Putamen (tissue), 1 donor: Measurements from ENCODE around the gene TRAF4.
"Not testable (repeated sequence)": the region's sequence is repeated elsewhere in the genome, so short reads cannot be mapped to it uniquely, and the experiment has no call there.

Experiments
- DNase-seq: peaks from one replicate; pipeline ENCODE4 v3.0.0-alpha.2; 2016; ENCODE audit warnings: low spot score

The TRAF4 gene

DNA sequence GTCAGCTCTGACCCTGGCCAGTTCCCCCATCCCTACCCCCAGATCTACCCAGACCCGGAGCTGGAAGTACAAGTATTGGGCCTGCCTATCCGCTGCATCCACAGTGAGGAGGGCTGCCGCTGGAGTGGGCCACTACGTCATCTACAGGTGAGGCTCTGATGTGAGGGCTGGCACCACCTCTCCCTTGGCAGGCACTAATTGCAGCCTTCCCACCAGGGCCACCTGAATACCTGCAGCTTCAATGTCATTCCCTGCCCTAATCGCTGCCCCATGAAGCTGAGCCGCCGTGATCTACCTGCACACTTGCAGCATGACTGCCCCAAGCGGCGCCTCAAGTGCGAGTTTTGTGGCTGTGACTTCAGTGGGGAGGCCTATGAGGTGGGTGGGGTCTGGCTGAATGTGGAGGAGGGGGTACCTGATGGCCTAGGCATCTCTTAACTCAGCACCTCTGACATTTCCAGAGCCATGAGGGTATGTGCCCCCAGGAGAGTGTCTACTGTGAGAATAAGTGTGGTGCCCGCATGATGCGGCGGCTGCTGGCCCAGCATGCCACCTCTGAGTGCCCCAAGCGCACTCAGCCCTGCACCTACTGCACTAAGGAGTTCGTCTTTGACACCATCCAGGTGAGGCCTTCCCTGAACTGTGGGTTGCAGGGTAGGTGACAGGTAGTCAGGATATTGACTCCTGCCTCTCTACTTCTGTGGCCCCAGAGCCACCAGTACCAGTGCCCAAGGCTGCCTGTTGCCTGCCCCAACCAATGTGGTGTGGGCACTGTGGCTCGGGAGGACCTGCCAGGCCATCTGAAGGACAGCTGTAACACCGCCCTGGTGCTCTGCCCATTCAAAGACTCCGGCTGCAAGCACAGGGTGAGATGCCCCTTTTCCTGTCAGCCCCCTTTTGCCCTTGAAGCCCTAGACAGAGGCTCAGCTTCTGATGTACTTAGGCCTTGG lies 4.3 kb downstream of the TRAF4 start:
- DNase-seq, result no peak

DNA sequence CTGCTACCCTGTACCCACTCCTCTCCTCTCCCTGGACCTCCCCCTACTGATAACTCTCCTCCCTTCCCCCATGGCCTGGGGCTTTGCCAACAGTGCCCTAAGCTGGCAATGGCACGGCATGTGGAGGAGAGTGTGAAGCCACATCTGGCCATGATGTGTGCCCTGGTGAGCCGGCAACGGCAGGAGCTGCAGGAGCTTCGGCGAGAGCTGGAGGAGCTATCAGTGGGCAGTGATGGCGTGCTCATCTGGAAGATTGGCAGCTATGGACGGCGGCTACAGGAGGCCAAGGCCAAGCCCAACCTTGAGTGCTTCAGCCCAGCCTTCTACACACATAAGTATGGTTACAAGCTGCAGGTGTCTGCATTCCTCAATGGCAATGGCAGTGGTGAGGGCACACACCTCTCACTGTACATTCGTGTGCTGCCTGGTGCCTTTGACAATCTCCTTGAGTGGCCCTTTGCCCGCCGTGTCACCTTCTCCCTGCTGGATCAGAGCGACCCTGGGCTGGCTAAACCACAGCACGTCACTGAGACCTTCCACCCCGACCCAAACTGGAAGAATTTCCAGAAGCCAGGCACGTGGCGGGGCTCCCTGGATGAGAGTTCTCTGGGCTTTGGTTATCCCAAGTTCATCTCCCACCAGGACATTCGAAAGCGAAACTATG lies 5.2 kb downstream of the TRAF4 start:
- no peak for DNase-seq

DNA sequence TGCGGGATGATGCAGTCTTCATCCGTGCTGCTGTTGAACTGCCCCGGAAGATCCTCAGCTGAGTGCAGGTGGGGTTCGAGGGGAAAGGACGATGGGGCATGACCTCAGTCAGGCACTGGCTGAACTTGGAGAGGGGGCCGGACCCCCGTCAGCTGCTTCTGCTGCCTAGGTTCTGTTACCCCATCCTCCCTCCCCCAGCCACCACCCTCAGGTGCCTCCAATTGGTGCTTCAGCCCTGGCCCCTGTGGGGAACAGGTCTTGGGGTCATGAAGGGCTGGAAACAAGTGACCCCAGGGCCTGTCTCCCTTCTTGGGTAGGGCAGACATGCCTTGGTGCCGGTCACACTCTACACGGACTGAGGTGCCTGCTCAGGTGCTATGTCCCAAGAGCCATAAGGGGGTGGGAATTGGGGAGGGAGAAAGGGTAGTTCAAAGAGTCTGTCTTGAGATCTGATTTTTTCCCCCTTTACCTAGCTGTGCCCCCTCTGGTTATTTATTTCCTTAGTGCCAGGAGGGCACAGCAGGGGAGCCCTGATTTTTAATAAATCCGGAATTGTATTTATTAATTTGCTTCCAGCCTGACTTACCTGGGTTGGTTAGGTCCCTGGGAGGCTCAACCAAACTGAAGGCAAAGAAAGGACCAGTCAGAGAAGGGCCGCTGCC lies 5.8 kb downstream of the TRAF4 start:
- no peak for DNase-seq

DNA sequence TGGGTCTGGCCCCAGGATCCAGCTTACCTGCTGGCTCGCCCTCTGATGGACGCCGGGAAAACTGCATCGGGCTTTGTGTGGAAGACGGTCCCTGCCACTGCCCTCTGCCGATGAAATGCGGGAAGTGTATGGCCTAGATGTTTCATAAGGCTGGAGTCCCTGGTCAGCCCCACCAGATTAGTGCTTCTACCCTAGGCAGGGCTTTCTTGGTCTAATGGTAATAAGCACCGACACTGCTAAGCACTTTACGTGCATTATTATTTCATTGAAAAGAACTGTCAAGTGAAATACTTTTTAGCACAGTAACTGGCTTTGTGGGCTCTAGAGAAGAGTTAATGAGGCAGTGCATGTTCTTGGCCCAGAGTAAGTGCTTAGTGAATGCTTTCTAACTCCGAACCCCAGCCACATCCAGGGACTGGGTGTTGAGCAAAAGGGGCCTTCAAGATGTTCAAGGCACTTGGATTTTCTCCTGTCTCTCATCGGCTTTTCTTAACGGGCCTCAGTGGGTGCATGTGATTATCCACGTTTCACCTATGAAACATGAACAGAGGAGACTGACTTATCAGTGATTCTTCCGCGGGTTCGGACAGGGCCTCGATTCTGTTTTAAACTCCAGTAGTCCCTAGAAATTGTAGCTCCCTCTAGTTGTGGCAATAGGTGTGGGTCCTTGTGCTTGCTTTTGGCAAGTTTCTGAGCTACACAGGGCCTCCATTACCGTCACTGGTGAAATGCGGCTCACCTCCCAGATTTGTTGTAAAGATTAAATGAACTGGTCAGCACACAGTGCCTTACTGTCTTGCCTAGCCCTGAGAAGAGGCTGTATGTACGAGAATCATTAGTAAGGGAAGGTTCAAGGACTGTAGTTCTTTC lies 6.6 kb downstream of the TRAF4 start:
- peak; percentile 90 for DNase-seq

DNA sequence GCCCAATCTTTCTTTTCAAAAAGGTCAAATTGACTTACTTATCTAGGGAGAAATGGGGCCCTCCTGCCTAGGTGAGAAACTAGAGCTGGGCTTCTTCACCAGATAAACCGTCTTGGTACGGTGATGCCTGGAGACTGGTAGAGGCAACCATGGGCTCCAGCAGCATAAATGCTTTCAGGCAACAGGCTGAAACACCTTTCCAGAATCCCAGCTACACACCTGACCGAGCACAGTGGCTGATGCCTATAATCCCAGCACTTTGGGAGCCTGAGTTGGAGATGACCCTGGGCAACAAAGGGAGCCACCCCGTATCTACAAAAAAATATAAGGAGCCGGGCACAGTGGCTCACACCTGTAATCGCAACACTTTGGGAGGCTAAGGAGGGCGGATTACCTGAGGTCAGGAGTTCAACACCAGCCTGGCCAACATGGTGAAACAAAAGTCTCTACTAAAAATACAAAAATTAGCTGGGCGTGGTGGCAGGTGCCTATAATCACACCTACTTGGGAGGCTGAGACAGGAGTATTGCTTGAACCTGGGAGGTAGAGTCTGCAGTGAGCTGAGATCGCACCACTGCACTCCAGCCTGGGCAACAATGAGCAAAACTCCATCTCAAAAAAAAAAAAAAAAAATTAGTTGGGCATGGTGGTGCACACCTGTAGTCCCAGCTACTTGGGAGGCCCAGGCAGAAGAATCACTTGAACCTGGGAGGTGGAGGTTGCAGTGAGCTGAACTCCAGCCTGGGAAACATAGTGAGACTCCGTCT lies 8.0 kb downstream of the TRAF4 start:
- DNase-seq, result no peak

DNA sequence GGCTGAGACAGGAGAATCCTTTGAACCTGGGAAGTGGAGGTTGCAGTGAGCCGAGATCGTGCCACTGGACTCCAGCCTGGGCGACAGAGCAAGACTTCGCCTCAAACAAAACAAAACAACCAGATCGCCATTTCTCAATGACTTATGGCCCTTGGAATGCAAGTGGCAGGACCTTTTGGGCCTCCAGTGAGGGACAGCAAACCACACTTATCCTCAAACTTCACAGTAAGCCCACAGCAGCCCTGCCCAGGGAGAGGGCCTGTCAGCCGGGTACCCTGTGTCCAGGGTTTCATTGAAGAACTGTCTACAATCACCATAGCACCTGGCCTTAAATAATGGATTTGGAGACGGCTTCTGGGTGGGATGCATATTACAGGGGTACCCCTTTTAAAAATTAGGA lies 11.7 kb downstream of the TRAF4 start:
- no peak for DNase-seq

DNA sequence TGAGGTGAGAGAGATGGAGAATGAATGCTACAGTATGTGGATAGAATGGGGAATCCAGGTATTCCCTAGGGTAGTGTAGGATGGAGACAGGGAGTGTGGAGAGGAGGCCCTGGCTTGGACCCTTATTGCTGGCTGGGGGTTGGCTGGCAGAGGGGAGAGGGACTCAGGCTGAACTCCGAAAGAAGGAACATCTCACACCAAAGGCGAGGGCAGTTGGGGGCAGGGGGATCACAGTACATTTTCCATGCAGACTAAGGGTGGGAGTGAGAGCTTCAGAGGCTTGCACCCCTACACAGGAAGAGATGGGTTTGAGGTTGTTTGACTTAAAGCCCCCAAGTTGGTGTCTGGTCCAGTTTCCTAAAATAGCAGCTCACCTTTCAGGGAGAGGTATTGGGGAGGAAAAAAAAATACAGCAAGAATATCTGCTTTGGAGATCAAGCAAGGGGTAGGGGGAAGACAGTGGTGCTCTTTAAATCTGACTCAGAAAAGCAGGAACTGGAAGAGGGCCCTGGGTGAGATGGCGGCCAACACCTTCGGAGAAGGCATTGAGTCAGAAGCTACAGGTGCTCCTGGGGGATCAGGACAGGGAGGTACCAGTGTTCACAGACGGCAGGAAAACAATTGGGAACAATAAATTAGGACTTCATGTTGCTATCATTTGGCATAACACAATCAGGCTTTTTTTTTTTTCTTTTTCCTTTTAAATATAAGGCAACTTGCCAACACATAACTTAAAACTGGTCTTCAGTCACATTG lies 12.4 kb downstream of the TRAF4 start:
- no peak for DNase-seq

DNA sequence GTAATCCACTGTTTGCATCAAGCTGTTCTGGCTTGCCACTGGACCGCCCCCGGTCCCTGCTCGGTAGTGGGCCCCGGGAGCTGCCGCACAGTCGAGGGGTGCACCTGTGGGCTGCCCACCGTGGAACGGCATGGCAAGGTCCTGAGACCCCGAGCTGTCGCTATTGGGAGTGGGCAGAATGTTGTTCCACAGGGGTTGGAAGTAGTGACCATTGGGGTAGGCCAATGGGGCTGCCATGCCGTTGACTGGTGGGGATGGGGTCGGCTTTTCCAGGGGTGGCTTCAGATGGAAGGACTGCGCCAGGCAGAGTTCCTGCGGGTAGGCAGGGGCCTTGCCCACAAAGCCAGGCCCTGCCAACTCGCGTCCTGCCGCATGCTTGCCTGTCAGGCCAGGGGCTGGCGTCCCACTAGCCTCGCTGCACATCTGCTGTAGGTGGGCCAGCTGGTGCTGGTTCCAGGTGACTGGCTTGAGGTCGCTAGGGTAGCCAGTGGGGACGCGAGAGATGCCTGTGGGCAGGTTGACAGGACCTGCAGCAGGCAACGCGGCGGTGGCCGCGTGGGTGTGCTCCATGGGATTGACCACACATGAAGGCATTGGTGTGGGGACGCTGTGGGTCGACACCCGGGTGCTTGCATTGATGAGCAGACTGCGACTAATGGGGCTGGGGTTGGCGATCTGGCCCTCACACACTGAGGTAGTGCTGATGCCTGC lies 14.8 kb downstream of the TRAF4 start:
- no peak for DNase-seq

DNA sequence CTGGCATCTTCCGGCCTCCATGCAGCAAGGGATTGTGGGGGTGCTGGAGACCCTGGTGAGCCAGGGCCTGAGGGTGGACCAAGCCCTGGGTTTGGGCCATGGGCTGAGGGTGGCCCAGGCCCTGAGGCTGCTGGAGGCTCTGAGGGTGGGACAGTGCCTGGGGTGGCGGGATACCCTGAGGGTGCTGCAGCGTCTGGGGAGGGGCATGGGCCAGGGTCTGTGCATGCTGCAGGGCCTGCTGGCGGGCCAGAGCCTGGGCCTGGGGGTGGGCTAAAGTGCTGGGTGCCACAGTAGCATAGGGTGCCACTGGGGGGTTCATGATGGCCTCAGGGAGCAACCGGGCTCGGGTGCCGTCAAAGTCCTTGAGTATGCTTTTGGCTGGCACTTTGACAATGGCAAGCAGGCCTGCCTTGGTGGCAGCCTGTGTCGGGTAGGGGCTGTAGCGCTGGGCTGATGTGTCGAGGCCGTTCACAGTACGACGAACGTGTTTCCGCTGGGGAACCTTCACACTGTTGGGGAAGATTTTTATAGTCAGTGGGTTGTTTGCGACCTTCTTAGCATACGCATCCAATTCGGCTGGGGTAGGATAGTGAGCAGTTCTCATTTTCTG lies 15.6 kb downstream of the TRAF4 start:
- DNase-seq, result no peak

DNA sequence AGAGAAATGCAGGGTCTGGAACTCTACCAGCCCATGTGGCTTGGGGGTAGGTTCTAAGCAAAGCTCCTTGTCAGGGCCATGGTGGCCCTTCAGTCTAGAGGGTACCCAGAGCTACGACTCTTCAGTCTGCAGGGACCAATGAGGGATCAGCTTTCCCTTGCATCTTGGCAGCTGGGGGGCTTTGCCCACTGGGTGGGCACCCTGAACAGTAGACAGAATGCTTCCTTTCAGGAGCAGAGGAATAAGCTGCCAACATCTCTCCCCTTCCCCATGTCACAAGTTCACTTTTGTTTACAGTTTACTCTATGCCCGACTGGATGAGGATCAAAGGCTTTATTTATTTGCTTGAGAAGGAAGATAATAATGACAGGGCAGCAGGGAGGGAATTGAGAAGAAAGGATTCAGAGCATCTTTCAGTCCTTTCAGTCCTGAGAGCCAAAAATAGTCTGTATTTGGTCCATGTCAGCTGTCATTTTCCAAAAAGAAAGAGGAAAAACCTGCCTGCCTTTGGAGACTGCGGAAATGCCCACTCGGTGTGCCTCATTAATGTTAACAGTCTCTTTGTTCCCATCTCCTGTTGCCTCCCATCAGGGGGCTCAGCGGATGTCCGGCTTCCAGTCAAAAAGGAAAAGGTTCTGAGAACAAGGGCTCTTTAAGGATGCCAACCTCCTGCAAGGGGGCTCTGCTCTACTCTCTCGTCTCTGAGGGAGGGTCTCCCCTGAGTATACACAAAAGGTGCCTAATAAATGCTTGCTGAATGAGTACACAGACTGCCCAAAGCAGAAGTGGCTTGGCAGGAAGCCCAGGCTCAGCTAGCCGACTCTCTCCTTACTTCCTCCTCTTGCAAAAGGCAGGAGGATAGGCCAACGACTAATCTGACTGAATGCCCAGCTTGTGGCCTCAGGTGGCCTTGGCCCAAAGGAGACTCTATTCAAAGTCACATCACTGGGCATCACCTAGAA lies 17.1 kb downstream of the TRAF4 start:
- DNase-seq, result no peak

DNA sequence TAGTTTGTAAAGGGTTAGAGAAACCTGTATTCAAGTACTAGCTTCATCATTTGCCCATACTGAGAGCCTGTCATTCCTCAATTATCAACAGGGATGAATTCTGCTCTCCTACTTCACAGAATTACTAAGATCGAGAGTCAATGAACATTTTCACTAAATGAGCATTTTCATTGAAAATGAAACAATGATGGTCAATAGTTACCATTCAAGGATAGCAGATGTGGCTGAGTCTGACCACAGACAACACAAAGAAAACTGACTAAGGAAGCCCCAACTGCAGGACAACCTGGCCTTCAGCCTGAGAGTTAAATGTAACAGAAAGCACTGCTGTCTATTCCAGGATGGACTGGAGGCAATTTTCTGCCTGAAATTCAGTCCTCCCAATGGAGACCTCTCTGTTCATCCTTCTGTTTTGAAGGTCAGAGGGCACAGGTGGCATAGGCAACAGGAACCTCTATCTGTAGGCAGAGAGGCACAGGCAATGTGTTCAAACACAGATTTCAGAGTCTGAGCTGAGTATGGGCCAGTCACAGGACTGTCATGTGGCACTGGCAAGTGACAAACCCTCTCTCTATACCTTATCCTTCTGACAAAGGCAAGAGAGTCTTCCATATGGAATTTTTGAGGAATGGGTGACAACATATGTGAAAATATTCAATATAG lies 19.5 kb downstream of the TRAF4 start:
- DNase-seq, result no peak

DNA sequence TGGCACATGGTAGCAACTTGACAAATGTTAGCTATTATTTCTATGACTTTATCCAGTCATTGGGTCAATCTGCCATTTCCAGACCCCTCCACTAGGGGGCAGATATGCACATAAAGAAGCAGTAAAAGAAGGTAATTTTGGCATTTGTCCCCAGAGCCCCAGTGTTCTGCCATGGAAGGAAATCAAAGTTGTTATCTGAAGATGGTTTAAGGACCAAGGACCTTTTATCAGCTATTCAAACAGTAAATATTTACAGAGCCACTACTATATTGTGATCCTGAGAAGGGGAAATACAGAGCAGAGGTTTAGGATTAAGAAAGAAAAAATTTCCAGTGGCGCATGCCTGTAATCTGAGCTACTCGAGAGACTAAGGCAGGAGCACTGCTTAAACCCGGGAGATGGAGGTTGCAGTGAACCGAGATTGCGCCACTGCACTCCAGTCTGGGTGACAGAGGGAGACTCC lies 20.0 kb downstream of the TRAF4 start:
- DNase-seq, result no peak

DNA sequence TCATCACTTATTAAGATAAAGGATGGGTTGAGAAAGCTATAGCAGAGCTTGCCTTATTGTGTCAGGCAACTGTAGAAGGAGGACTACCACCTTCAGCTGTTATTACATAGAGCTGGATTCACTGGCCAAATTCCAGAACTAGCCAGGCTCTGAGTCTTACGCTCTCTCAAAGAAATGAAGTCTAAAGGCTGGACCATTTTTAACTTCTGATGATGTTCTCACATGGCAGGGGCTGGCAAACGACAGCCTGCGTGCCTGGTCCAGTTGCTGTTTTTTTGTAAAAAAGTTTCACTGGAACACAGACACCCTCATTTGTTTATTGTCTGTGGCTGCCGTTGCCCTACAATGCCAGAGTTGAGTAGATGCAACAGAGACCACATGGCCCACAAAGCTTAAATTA lies 21.2 kb downstream of the TRAF4 start:
- DNase-seq, result no peak

DNA sequence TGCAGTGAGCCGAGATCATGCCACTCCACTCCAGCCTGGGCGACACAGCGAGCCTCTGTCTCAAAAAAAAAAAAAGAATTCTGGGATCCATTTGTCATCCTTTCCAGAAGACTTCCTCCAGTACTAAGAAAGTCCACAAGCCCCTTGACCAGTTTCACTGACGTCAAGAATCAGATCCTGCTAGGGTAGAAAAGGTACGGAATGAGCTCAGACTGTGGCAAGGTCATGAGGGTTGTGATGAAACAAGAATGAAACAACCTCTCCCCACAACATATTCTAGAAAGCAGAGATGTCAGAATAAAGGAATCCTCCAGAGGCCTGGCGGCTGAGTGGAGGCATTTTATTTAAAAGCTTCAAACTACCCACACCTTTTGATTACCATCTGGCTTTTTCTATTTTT lies 29.9 kb downstream of the TRAF4 start:
- DNase-seq, result no peak

DNA sequence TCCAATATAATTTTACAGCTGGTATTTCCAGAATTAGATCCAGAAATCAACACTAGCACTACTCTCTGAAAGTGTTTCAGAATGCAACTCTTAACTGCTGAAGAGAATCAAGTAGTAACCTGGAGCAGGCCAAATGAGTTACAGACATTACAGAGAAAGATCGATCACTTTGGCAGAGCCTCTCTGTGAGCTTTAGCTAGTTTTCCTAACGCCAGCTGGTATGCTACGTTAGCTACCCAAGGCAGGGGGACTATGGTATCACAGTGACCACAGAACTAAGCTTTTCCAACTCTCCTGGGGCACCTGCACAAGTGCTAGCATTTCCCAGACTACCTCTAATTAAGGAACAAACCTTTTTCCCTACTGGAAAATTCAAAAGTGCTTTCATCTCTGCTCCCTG lies 30.4 kb downstream of the TRAF4 start:
- no peak for DNase-seq

DNA sequence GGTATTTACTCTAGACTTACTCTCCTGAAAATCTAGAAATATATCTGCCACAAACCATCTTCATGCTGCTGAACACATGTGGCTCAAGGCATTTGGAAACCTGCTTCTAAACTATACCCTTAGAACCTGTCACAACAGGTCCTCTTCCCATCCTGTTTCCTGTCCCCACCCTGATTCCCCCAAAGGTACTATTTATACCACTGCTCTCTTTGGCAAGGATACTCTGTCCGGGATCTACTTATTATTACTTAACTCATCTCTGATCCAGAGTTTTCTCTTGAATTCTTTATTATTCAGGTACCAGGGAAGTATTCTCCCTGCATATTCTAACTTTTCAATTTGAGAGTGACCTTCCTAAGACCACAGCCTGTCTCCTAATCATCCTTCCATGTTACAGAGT lies 33.4 kb downstream of the TRAF4 start:
- DNase-seq, result no peak

DNA sequence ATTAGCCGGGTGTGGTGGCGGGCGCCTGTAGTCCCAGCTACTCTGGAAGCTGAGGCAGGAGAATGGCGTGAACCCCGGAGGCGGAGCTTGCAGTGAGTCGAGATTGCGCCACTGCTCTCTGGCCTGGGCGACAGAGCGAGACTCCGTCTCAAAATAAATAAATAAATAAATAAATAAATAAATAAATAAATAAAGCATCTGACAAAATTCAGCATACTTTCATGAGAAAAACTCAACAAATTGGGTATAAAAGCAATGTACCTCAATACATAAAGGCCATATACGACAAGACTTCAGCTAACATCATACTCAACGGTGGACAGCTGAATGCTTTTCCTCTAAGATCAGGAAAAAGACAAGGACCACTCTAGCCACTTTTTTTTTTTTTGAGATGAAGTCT lies 35.8 kb downstream of the TRAF4 start:
- not testable (repeated sequence) for DNase-seq
